Measurements from ENCODE around the gene TRIM56. TPM values are rescaled to one million over a fixed set of nuclear protein-coding genes. Genes with fewer than 3 reads are reported as not detected.

Gene TRIM56
- total and polyA plus RNA-seq, 4 donors: 9.4 to 58.3 (median 36.7) TPM

DNA sequence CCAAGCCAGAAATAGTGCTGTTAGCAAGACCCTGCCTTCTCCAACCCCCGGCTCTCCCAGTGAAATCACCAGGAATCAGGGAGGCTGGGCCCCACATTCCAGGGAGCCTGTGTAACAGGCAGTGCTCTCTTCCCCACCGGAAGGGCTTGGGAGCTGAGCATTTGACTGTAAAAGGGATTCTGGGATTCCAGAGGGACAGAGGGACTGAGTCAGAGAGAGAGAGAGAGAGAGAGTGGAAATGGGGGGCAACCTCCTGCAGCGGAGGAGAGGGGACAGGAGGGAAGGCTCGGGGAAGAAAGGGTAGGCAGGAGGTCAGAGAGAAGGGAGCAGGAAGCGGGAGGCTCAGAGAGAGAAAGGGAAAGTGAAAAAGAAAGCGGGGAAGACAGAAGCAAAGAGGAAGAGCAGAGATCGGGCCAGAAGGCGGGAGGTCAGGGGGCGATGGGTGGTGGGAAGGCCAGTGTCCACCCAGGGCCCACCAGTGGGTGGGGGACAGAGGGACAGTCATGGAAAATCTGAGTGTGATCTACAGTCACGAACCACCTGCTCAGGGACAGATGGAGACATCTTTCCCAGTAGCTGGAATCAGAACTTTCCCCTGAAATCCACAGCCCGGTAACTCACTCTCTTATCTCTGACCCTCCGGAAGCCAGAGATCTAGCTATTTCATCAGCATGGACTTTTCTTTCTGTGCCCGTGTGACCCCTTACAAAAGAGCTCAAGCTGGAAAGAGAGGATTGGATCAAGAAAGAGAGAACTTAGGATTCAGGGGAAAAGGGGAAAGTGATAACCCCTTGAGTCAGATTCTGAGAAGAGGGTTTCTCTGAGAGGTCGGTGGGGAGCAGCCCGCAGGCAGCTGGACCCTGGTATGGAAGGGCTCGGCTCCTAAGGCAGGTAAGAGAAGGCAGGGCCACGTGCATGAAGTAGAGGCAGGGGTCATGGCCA lies 37.0 kb downstream of the TRIM56 start:
- Histone ChIP-seq H3K4me3 (ENCODE audit: low read length in 2 of 2) (no peak overlapping the region), H3K36me3 (ENCODE audit: control insufficient read depth in 1 of 2, insufficient read depth in 2 of 2, low read length in 1 of 2) (no peaks in the 10 kb centered on the region), H3K27me3 (ENCODE audit: control insufficient read depth in 1 of 2, insufficient read depth in 2 of 2, low read length in 1 of 2) (no peaks in the 10 kb centered on the region), H3K9me3 (ENCODE audit: control insufficient read depth, low read length) (no peaks in the 10 kb centered on the region), H3K4me1 (ENCODE audit: control insufficient read depth in 1 of 2, insufficient read depth in 2 of 2, low read length in 2 of 2) (peaks cover 0 to 5% of the 10 kb centered on the region in 2 donors), H3K27ac (ENCODE audit: low read depth in 1 of 2, low read length in 2 of 2) (peak overlapping the region; percentile 87 to 98)
- intact Hi-C loops (cut with DNase I): no loop called here
- WGBS, 2 donors: 7 to 8% methylated on average over 16 to 17 of the region's 17 CpGs
- ATAC-seq (ENCODE audit: low FRiP score) (peak; percentile 85), DNase-seq (peak; percentile 94 to 95)

DNA sequence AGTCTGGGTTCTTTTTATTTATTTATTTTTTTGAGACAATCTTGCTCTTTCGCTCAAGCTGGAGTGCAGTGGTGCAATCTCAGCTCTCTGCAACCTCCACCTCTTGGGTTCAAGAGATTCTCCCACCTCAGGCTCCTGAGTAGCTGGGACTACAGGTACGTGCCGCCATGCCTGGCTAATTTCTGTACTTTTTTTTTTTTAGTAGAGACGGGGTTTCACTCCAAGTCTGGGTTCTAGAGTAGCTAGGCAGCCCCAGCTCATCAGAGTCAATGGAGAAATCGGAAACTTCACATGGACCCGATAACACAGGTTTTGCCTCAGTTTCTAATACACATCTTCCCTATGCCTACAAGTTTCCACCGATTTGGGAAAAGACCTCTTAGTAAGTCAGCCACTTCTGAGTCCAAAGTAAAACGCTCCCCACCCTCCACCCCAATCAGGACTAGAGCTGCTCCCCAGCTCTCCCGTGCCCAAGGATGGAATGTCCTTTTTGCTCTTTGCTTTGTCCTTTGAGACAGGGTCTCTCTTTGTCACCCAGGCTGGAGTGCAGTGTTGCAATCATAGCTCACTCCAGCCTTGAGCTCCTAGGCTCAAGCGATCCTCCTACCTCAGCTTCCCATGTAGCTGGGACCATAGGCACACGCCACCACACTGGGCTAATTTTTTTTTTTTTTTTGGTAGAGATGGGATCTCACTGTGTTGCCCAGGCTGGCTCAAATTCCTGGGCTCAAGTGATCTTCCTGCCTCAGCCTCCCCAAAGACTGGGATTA lies 37.8 kb downstream of the TRIM56 start:
- WGBS, 2 donors: 73 to 79% methylated on average over 11 of the region's 11 CpGs
- no peak for DNase-seq
- Histone ChIP-seq H3K9me3 (ENCODE audit: control insufficient read depth, low read length) (no peaks in the 10 kb centered on the region), H3K4me3 (ENCODE audit: low read length in 2 of 2) (no peak overlapping the region), H3K4me1 (ENCODE audit: control insufficient read depth in 1 of 2, insufficient read depth in 2 of 2, low read length in 2 of 2) (peaks cover 0 to 5% of the 10 kb centered on the region in 2 donors), H3K27me3 (ENCODE audit: control insufficient read depth in 1 of 2, insufficient read depth in 2 of 2, low read length in 1 of 2) (no peaks in the 10 kb centered on the region), H3K36me3 (ENCODE audit: control insufficient read depth in 1 of 2, insufficient read depth in 2 of 2, low read length in 1 of 2) (no peaks in the 10 kb centered on the region), H3K27ac (ENCODE audit: low read depth in 1 of 2, low read length in 2 of 2) (peak overlapping the region; percentile 87 to 98)
- intact Hi-C loops (cut with DNase I): no loop called here
- ATAC-seq (ENCODE audit: low FRiP score): no peak

DNA sequence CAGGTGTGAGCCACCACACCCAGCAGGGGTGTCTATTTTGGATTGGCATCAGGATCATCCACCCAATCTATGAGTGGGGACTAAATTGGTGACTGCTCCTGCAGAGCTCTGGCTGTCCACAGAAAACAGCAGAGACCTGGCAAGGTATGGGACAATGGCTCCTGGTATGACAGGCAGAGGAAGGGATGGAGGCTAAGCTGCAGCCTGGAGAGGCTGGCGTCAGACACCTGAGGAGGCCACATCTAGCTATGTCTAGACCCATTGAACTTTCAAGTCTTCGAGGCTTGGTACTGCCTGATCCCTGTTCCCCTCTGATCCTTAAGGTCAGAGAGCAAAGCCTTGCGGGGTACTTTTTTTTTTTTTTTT lies 38.4 kb downstream of the TRIM56 start:
- H3K4me1 ChIP-seq (ENCODE audit: control insufficient read depth in 1 of 2, insufficient read depth in 2 of 2, low read length in 2 of 2): peaks cover 0 to 5% of the 10 kb centered on the region in 2 donors
- no peak overlapping the region for H3K4me3 ChIP-seq (ENCODE audit: low read length in 2 of 2)
- WGBS, 2 donors: 89 to 98% methylated on average over 3 of the region's 3 CpGs
- H3K27ac ChIP-seq (ENCODE audit: low read depth in 1 of 2, low read length in 2 of 2): peak overlapping the region in 1 of 2 donors; percentile 98
- DNase-seq (no peak), ATAC-seq (ENCODE audit: low FRiP score) (no peak)
- no peaks in the 10 kb centered on the region for H3K9me3 ChIP-seq (ENCODE audit: control insufficient read depth, low read length)
- intact Hi-C loops (cut with DNase I): no loop called here
- H3K27me3 ChIP-seq (ENCODE audit: control insufficient read depth in 1 of 2, insufficient read depth in 2 of 2, low read length in 1 of 2): no peaks in the 10 kb centered on the region
- H3K36me3 ChIP-seq (ENCODE audit: control insufficient read depth in 1 of 2, insufficient read depth in 2 of 2, low read length in 1 of 2): no peaks in the 10 kb centered on the region

DNA sequence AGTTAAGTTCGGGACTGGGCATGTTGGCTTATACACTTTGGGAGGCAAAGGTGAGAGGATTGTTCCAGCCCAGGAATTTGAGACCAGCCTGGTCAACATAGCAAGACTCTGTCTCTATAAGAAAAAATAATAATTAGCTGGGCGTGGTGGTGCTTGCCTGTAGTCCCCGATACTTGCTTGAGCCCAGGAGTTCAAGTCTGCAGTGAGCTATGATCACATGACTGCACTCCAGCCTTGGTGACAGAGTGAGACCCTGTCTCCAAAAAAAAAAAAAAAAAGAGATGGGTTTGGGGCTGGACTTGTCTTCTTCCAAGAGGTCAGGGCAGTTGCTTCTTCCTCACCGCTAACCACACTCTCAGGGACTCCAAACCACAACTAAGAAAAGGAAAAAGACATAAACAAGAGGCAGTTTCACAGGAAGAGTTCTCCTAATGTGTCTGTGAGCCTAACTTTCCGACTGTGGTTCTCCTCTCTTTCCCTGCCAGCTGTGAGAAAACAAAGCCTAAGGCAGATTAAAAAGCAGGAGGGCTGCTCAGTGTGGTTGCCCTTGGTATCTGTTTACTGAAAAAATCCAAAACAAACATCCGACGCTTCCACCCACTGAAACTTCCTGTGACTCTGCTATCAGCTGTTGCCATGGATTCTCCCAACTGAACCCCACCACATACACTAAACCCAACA lies 39.2 kb downstream of the TRIM56 start:
- Histone ChIP-seq H3K36me3 (ENCODE audit: control insufficient read depth in 1 of 2, insufficient read depth in 2 of 2, low read length in 1 of 2) (no peaks in the 10 kb centered on the region), H3K27ac (ENCODE audit: low read depth in 1 of 2, low read length in 2 of 2) (peak overlapping the region; percentile 45 to 87), H3K4me3 (ENCODE audit: low read length in 2 of 2) (no peak overlapping the region), H3K27me3 (ENCODE audit: control insufficient read depth in 1 of 2, insufficient read depth in 2 of 2, low read length in 1 of 2) (no peaks in the 10 kb centered on the region), H3K4me1 (ENCODE audit: control insufficient read depth in 1 of 2, insufficient read depth in 2 of 2, low read length in 2 of 2) (peaks cover 0 to 5% of the 10 kb centered on the region in 2 donors), H3K9me3 (ENCODE audit: control insufficient read depth, low read length) (no peaks in the 10 kb centered on the region)
- 15 to 18% methylated on average over 7 of the region's 7 CpGs for WGBS, 2 donors
- intact Hi-C loops (cut with DNase I): no loop called here
- ATAC-seq (ENCODE audit: low FRiP score): no peak
- DNase-seq: no peak

DNA sequence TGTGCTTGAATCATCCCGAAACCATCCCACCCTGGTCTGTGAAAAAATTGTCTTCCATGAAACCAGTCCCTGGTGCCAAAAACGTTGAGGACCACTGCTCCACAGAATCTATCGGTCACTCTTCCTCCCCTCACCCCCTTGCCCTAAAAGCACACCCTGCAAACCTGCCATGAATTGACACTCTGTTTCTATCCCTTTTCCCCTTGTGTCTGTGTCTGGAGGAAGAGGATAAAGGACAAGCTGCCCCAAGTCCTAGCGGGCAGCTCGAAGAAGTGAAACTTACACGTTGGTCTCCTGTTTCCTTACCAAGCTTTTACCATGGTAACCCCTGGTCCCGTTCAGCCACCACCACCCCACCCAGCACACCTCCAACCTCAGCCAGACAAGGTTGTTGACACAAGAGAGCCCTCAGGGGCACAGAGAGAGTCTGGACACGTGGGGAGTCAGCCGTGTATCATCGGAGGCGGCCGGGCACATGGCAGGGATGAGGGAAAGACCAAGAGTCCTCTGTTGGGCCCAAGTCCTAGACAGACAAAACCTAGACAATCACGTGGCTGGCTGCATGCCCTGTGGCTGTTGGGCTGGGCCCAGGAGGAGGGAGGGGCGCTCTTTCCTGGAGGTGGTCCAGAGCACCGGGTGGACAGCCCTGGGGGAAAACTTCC lies 40.8 kb downstream of the TRIM56 start:
- DNase-seq: peak; percentile 82 to 91
- Histone ChIP-seq H3K36me3 (ENCODE audit: control insufficient read depth in 1 of 2, insufficient read depth in 2 of 2, low read length in 1 of 2) (peaks cover 0 to 3% of the 10 kb centered on the region in 2 donors), H3K27ac (ENCODE audit: low read depth in 1 of 2, low read length in 2 of 2) (peak overlapping the region; percentile 12 to 74), H3K27me3 (ENCODE audit: control insufficient read depth in 1 of 2, insufficient read depth in 2 of 2, low read length in 1 of 2) (no peaks in the 10 kb centered on the region), H3K9me3 (ENCODE audit: control insufficient read depth, low read length) (no peaks in the 10 kb centered on the region), H3K4me3 (ENCODE audit: low read length in 2 of 2) (no peak overlapping the region), H3K4me1 (ENCODE audit: control insufficient read depth in 1 of 2, insufficient read depth in 2 of 2, low read length in 2 of 2) (peaks cover 0 to under 1% of the 10 kb centered on the region in 2 donors)
- intact Hi-C loops (cut with DNase I): no loop called here
- 12 to 13% methylated on average over 15 of the region's 15 CpGs for WGBS, 2 donors
- peak; percentile 60 for ATAC-seq (ENCODE audit: low FRiP score)

DNA sequence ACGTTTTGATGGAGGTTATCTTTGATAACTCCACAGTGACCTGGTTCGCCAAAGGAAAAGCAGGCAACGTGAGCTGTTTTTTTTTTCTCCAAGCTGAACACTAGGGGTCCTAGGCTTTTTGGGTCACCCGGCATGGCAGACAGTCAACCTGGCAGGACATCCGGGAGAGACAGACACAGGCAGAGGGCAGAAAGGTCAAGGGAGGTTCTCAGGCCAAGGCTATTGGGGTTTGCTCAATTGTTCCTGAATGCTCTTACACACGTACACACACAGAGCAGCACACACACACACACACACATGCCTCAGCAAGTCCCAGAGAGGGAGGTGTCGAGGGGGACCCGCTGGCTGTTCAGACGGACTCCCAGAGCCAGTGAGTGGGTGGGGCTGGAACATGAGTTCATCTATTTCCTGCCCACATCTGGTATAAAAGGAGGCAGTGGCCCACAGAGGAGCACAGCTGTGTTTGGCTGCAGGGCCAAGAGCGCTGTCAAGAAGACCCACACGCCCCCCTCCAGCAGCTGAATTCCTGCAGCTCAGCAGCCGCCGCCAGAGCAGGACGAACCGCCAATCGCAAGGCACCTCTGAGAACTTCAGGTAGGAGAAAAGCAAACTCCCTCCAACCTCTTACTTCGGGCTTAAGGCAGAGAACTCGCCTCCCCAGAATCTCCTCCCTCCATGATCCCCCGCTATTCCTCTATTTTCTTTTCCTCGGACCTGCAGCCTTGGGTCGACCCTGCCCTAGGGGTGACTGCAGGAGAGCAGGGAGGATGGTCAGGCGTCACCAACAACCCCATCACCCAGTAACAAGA lies 41.6 kb downstream of the TRIM56 start, which contains the start of gene SERPINE1:
Gene SERPINE1 (plus strand): TSS at position 454 of the 809 bp plus-strand sequence. CDS start 1,290 bp downstream, outside the sequence.
- Histone ChIP-seq H3K9me3 (ENCODE audit: control insufficient read depth, low read length) (no peaks in the 10 kb centered on the region), H3K27me3 (ENCODE audit: control insufficient read depth in 1 of 2, insufficient read depth in 2 of 2, low read length in 1 of 2) (no peaks in the 10 kb centered on the region), H3K4me3 (ENCODE audit: low read length in 2 of 2) (peak within 1 kb of the TSS; percentile 40 to 62), H3K36me3 (ENCODE audit: control insufficient read depth in 1 of 2, insufficient read depth in 2 of 2, low read length in 1 of 2) (peaks cover 0 to 4% of the 10 kb centered on the region in 2 donors), H3K4me1 (ENCODE audit: control insufficient read depth in 1 of 2, insufficient read depth in 2 of 2, low read length in 2 of 2) (no peaks in the 10 kb centered on the region), H3K27ac (ENCODE audit: low read depth in 1 of 2, low read length in 2 of 2) (peak within 1 kb of the TSS; percentile 12 to 85)
- peak; percentile 91 for ATAC-seq (ENCODE audit: low FRiP score)
- 0 to 1% methylated on average over 22 of the region's 22 CpGs for WGBS, 2 donors
- peak; percentile 95 to 96 for DNase-seq
- intact Hi-C loops (cut with DNase I): no loop called here

DNA sequence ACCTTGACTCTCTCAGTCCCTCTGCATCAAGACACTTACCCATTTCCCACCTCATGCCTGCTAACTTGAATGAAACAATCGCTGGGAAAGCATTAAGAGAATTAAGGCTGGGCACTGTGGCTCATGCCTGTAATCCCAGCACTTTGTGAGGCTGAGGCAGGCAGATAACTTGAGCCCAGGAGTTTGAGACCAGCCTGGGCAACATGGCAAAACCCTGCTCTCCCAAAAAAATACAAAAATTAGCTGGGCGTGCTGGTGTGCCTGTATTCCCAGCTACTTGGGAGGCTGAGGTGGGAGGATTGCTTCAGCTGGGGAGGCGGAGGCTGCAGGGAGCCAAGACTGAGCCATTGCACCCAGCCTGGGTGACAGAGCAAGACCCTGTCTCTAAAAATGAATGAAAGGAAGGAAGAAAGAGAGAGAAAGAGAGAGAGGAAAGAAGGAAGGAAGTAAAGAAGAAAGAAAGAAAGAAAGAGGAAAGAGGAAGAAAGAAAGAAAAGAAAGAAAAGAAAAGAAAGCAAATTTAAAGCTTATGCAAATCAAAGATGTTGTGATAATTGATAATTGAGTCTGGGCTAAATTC lies 42.3 kb downstream of the TRIM56 start:
- ATAC-seq (ENCODE audit: low FRiP score): no peak
- peak overlapping the region; percentile 40 to 62 for H3K4me3 ChIP-seq (ENCODE audit: low read length in 2 of 2)
- no peaks in the 10 kb centered on the region for H3K4me1 ChIP-seq (ENCODE audit: control insufficient read depth in 1 of 2, insufficient read depth in 2 of 2, low read length in 2 of 2)
- intact Hi-C loops (cut with DNase I): no loop called here
- DNase-seq: no peak
- peak overlapping the region in 1 of 2 donors; percentile 85 for H3K27ac ChIP-seq (ENCODE audit: low read depth in 1 of 2, low read length in 2 of 2)
- H3K36me3 ChIP-seq (ENCODE audit: control insufficient read depth in 1 of 2, insufficient read depth in 2 of 2, low read length in 1 of 2): peaks cover 0 to 6% of the 10 kb centered on the region in 2 donors
- H3K9me3 ChIP-seq (ENCODE audit: control insufficient read depth, low read length): no peaks in the 10 kb centered on the region
- no peaks in the 10 kb centered on the region for H3K27me3 ChIP-seq (ENCODE audit: control insufficient read depth in 1 of 2, insufficient read depth in 2 of 2, low read length in 1 of 2)
- WGBS, 2 donors: 15 to 21% methylated on average over 3 of the region's 3 CpGs
